OCI-LY3 (cell line): Measurements from ENCODE around the gene ARHGAP26.

ENCODE experiments used
- H2AFZ ChIP-seq: fragments of 200-600, 300-600 bp; shearing (Covaris generic); 2 replicates; pipeline ENCODE4 v1.6.0; 2014; ENCODE audit warnings: antibody characterized with exemption, low read depth, low read length
- H3K27ac ChIP-seq: fragments of 200-600, 300-600 bp; sonication (generic); 2 replicates; pipeline ENCODE4 v1.5.1; 2014; ENCODE audit warnings: mild to moderate bottlenecking, low read length, moderate library complexity, mixed read lengths
- H3K27me3 ChIP-seq: fragments of 200-600, 300-600 bp; sonication (generic); 2 replicates; pipeline ENCODE4 v1.6.1; 2014; ENCODE audit warnings: low read depth, low read length, mixed read lengths
- H3K36me3 ChIP-seq: fragments of 200-600, 300-600 bp; sonication (generic); replicated peaks from 2 replicates; pipeline ENCODE3; 2014; ENCODE audit warnings: low read depth, low read length, mixed read lengths
- H3K4me1 ChIP-seq: fragments of 300-600, 200-600 bp; sonication (generic); 2 replicates; pipeline ENCODE4 v1.6.1; 2014; ENCODE audit warnings: low read length, mixed read lengths
- H3K4me2 ChIP-seq: fragments of 200-600, 300-600 bp; sonication (generic); 2 replicates; pipeline ENCODE4 v1.6.1; 2014; ENCODE audit warnings: low read length, mixed read lengths
- H3K4me3 ChIP-seq: fragments of 300-600, 200-600 bp; sonication (generic); 2 replicates; pipeline ENCODE4 v1.5.1; 2014; ENCODE audit warnings: antibody characterized with exemption, mild to moderate bottlenecking, low read length, moderate library complexity
- H3K79me2 ChIP-seq: fragments of 300-600, 200-600 bp; shearing (Covaris generic); 2 replicates; pipeline ENCODE4 v1.6.1; 2014; ENCODE audit warnings: mild to moderate bottlenecking, low read length, mixed read lengths
- H3K9ac ChIP-seq: fragments of 300-600, 200-600 bp; shearing (Covaris generic); 2 replicates; pipeline ENCODE4 v1.6.0; 2014; ENCODE audit warnings: mild to moderate bottlenecking, low read length, moderate library complexity
- H3K9me3 ChIP-seq: fragments of 200-600, 300-600 bp; shearing (Covaris generic); 2 replicates; pipeline ENCODE4 v1.6.1; 2014; ENCODE audit warnings: low read length, mixed read lengths; ENCODE audit not compliant: insufficient read depth
- H4K20me1 ChIP-seq: fragments of 200-600, 300-600 bp; sonication (generic); 2 replicates; pipeline ENCODE4 v1.6.1; 2016; ENCODE audit warnings: low read length, mixed read lengths; ENCODE audit not compliant: insufficient read depth
- EZH2phosphoT487 ChIP-seq: fragments of 200-600 bp; shearing (Covaris generic); IDR thresholded peaks from 2 replicates; pipeline ENCODE4 v1.6.1; 2018; ENCODE audit warnings: antibody characterized with exemption, mixed run types, low read depth
- TF ChIP-seq, protein P1 (sequence below): fragments of 200-600, 300-600 bp; sonication (generic); IDR thresholded peaks from 2 replicates; pipeline ENCODE4 v1.5.1; 2014; ENCODE audit warnings: antibody characterized with exemption, low read length, low read depth

The ARHGAP26 gene

DNA sequence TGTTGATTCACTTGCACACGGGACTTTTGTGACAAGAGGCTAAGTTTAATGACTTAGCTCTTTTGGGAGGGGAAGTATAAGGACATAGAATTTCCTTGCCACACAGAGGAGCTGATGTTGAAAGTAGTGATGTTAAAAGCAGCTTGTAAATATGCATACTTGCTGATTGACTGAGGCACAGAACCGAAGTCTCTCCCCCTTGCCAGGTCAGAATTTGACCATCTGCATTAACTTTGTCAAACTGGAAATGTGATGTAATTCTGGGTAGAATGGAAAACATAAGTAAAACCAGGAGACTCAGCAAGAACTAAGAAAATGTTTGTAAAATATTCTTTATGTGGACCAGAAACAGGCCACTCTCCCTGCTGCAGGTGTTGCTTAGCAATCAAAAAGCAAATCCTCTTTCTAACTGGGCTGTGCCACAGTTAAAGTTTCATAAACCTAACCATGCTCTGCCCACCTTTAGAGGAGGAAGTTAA, 349.2 kb downstream of the ARHGAP26 start:
- H3K4me2 ChIP-seq, result peak overlapping the region; percentile 65
- 0 out of 2 replicates have a peak overlapping the region, but pooled peaks have one; percentile 58 for H2AFZ ChIP-seq
- H3K79me2 ChIP-seq, result no peaks in the 10 kb centered on the region
- H3K4me3 ChIP-seq, result peak overlapping the region; percentile 2
- H3K9ac ChIP-seq, result peak overlapping the region; percentile 62
- H4K20me1 ChIP-seq, result no peaks in the 10 kb centered on the region
- TF ChIP-seq, protein P1, sequence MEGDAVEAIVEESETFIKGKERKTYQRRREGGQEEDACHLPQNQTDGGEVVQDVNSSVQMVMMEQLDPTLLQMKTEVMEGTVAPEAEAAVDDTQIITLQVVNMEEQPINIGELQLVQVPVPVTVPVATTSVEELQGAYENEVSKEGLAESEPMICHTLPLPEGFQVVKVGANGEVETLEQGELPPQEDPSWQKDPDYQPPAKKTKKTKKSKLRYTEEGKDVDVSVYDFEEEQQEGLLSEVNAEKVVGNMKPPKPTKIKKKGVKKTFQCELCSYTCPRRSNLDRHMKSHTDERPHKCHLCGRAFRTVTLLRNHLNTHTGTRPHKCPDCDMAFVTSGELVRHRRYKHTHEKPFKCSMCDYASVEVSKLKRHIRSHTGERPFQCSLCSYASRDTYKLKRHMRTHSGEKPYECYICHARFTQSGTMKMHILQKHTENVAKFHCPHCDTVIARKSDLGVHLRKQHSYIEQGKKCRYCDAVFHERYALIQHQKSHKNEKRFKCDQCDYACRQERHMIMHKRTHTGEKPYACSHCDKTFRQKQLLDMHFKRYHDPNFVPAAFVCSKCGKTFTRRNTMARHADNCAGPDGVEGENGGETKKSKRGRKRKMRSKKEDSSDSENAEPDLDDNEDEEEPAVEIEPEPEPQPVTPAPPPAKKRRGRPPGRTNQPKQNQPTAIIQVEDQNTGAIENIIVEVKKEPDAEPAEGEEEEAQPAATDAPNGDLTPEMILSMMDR, result no peak
- TF ChIP-seq EZH2phosphoT487, result no peak
- H3K9me3 ChIP-seq, result no peaks in the 10 kb centered on the region
- peaks cover 71% of the 10 kb centered on the region for H3K4me1 ChIP-seq
- no peaks in the 10 kb centered on the region for H3K27me3 ChIP-seq
- H3K36me3 ChIP-seq, result no peaks in the 10 kb centered on the region
- peak overlapping the region; percentile 95 for H3K27ac ChIP-seq

DNA sequence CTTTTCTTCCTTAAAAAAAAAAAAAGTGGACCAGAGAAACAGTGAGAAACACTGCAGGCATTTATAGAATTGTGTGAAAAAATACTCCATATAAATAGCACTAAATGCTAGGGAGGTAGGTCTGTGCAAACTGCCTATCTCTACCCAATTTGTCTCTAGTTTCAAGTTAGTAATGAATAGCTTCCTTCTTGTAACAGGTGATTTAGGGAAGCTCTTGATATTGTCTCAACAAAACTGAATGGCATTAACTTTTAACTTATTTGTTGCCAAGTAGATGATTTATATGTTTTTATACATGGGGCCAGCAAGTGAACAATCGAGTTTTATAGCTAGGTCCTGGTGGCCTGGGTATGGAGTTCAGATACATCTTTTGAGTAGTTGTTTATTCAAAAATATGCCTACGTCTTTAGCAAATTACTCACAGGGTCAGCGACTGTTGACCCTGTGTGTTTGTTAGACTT, 349.7 kb downstream of the ARHGAP26 start:
- Histone ChIP-seq H3K27ac (peak overlapping the region; percentile 95), H3K36me3 (no peaks in the 10 kb centered on the region), H3K4me2 (peak overlapping the region; percentile 65), H2AFZ (no peak overlapping the region; the same call in 1 of the 2 replicates), H3K9me3 (no peaks in the 10 kb centered on the region), H3K9ac (peak overlapping the region; percentile 47), H3K4me1 (peaks cover 71% of the 10 kb centered on the region), H3K4me3 (0 out of 2 replicates have a peak overlapping the region, but pooled peaks have one; percentile 2), H3K27me3 (no peaks in the 10 kb centered on the region), H4K20me1 (no peaks in the 10 kb centered on the region), H3K79me2 (no peaks in the 10 kb centered on the region)
- TF ChIP-seq, protein P1, result no peak
- no peak for TF ChIP-seq EZH2phosphoT487

DNA sequence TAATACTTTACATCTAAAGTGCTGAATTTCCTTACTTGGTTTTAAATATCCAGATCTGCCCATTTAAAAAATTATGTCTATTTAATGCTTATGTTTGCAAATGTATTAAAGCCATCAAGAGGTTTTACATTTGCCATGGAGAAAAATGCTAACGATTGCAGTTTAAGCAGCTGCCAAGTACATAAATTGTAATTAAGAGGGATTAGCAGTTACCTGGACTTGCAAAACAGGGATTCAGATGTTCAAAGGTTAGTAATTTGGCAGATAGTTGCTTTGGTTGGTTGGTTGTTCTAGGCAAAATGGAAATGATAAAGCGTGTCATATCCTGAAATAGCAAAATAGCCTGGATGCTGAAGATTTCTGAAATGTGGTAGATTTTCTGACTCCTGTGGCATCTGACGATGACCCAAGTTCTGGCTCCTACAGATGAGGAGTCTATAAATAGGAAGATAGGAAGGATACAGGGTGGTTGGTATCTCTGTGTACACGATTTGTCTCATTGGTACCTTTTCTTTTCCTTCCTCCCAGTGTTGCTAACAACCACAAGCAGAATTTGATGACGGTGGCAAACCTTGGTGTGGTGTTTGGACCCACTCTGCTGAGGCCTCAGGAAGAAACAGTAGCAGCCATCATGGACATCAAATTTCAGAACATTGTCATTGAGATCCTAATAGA, 350.4 kb downstream of the ARHGAP26 start:
- Histone ChIP-seq H4K20me1 (no peaks in the 10 kb centered on the region), H3K4me1 (peaks cover 69% of the 10 kb centered on the region), H3K27me3 (no peaks in the 10 kb centered on the region), H3K9me3 (no peaks in the 10 kb centered on the region), H3K79me2 (no peaks in the 10 kb centered on the region), H2AFZ (no peak overlapping the region), H3K4me2 (peak overlapping the region; percentile 65), H3K4me3 (no peak overlapping the region), H3K27ac (peak overlapping the region; percentile 95), H3K9ac (no peak overlapping the region), H3K36me3 (no peaks in the 10 kb centered on the region)
- no peak for TF ChIP-seq EZH2phosphoT487
- TF ChIP-seq, protein P1, result no peak

DNA sequence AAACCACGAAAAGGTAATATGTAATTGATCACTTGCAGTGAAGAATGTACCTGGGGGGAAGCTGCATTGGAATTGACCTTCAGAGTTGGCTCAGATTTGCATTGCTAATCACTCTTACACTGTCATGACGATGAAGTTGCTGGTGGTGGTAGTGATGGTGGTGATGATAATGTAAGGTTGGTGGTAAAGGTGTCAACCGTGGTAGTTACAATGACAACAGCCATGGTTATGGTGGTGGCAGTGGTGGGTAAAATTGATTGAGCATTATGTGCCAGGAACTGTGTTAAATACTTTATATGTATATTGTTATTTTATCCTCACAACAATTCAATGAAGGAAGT, 350.9 kb downstream of the ARHGAP26 start:
- no peaks in the 10 kb centered on the region for H3K9me3 ChIP-seq
- H3K4me2 ChIP-seq, result no peak overlapping the region
- H4K20me1 ChIP-seq, result no peaks in the 10 kb centered on the region
- H3K36me3 ChIP-seq, result no peaks in the 10 kb centered on the region
- no peak overlapping the region for H2AFZ ChIP-seq
- no peak overlapping the region; the same call in 1 of the 2 replicates for H3K27ac ChIP-seq
- peaks cover 64% of the 10 kb centered on the region for H3K4me1 ChIP-seq
- no peaks in the 10 kb centered on the region for H3K27me3 ChIP-seq
- H3K9ac ChIP-seq, result no peak overlapping the region
- no peaks in the 10 kb centered on the region for H3K79me2 ChIP-seq
- H3K4me3 ChIP-seq, result no peak overlapping the region
- TF ChIP-seq, protein P1, result no peak
- TF ChIP-seq EZH2phosphoT487, result no peak
